ENCODE data around the gene SFMBT1. TPM values are rescaled to one million over a fixed set of nuclear protein-coding genes. Genes with fewer than 3 reads are reported as not detected.

Gene SFMBT1
- total RNA-seq, 2 donors from 2014 or later = 12.7 to 16.4 TPM

DNA sequence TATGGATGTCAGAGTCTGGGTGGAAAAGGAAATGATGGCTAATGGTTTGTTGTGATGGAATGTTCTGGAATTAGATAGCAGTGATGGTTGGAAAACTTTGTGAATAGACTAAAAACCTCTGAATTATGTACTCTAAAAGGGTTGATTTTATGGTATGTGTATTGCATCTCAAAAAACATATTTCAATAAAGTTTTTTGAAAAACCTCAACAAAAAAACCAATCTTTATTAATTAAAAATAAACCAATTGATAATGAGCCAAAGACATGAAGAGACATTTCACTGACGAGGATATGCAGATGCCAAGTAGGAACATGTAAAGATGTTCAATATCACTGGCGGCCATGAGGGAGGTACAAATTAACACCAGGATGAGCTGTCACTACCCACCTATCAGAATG lies 78.5 kb downstream of the SFMBT1 start:
- intact Hi-C loops (cut with DNase I) = no loop called here
- DNase-seq (no peak), ATAC-seq (no peak)

DNA sequence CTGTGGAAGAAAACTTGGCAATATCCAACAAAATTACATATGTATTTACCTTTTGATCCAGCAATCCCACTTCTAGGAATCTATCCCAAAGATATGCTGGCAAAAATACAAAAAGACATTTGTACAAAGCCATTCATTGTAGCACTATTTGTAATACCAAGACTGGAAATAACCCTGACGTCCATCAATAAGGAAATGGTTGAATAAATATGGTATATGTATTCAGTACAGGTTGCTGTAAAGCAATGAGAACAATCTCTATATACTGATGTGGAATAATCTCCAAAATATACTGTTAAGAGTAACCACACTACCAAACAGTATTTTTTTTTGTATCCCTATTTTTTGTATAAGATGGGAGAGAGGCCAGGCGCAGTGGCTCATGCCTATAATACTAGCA lies 83.7 kb downstream of the SFMBT1 start:
- ATAC-seq = no peak

DNA sequence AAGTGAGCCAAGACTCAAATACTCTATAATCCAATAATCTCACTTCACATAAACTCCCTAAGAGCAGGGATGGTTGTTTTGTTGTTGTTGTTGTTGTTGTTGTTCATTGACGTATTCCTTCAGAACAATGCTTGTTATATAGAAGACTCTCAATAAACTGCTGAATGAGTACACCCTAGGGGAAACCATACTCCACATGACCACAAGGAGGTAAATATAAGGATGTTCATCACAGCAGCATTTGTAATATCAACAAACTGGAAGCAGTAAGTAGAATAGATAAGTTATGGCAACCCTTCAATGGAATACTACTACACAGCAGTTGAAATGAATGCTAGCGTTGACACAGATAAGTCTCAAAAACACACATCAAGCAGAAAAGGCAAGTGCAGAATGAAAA lies 86.1 kb downstream of the SFMBT1 start:
- ATAC-seq = no peak
- intact Hi-C loops (cut with DNase I) = no loop called here
- no peak for DNase-seq

More for the DNA sequence above, 83.7 kb downstream of the SFMBT1 start:
- DNase-seq = no peak
- intact Hi-C loops (cut with DNase I) = no loop called here

DNA sequence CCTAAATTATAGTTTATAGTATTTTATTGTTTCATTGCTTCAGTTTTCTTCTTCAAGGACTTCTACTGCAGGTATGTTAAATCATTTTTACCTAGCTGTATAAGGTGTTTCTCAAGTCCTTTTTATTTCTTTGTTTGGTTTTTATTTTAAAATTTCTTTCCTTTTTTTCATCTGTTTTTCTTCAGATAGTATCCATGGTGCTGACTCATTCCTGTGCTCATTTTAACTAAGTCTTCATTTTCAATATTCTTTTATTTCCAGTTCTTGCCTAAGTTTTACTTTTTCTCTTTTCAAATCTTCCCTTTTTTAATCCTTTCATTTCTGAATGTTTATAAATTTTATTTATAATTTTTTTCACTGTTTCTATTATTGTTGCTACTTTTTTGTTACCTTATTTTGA lies 106.3 kb downstream of the SFMBT1 start:
- ATAC-seq = no peak
- intact Hi-C loops (cut with DNase I) = loop anchor here (10.0 kb wide), 2 partner anchors 135 to 195 kb away; no protein-coding TSS in a partner anchor
- no peak for DNase-seq

DNA sequence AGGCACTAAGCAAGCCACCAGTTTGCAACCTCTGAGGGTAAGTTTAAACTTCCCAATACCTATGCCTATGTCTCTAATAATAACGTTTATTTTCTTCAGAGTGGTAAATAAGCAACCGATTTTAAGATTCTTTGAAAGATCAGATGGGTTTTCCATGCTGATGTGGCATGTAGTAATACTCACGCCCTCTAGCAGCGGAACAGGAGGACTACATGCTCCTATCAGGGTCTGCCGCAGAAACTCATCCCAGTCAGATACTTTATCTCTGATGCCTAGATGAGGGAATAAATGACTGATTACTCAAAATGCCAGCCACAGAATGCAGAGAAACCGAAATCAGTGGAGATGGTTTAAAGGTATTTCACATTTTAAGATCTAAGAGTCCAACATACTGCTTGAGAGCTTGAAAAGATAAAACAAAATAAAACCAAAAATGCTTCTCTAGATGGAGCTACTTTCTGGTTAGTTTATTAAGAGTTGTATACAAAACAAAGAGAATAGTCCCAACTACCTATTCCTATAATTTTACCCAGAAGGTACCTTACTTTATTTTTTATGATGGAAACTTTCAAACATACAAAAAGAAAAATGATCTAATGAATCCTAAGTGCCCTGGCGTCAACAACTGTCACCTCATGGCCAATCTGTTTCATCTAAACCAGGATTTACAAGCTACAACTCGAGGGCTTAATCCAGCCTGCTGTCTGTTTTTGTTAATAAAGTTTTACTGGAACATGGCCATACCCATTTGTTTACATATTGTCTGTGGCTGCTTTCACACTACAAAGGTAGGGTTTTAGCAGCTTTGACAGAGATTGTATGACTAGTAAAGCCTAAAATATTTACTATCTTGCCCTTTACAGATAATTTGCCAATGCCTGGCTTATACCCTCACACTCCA lies 111.0 kb downstream of the SFMBT1 start:
- DNase-seq (peak; percentile 38), ATAC-seq (peak; percentile 76 to 85)
- intact Hi-C loops (cut with DNase I) = loop anchor here (10.0 kb wide), 2 partner anchors 140 to 190 kb away; no protein-coding TSS in a partner anchor

DNA sequence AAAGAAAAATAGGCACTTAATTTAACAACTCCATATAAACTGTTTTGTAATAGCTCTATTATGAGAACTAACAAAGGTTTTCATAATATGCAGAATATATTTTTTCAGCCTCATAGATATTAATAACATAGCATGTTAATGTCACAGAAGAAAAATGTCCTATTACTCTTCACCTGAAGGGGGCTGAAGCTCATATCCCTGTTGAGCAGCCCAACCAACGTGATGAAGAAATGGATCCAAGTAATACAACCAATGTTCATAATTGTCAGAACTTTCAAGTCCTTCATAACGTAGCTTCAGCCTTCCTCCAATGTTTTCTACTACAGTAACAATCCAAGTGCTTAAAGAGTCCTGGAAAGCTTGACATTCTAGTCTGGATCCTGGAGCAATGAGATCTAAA lies 114.0 kb downstream of the SFMBT1 start:
- ATAC-seq (no peak), DNase-seq (no peak)
- intact Hi-C loops (cut with DNase I) = loop anchor here (10.0 kb wide), 2 partner anchors 143 to 187 kb away; no protein-coding TSS in a partner anchor

DNA sequence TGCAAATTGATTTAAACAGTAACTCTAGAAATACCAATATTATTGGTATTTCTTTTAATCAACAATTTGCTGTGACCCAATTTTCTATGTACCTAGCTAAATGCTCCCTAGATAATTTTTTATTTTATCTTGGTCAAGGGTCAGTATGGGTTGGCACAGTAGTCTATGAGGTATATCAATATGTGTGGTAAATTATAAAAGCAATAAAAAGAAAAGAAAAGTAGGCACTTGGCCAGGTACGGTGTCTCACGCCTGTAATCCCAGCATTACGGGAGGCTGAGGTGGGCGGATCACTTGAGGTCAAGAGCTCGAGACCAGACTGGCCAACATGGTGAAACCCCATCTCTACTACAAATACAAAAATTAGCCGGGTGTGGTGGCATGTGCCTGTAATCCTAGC lies 114.5 kb downstream of the SFMBT1 start:
- DNase-seq (no peak), ATAC-seq (no peak)
- intact Hi-C loops (cut with DNase I) = loop anchor here (10.0 kb wide), 2 partner anchors 143 to 187 kb away; no protein-coding TSS in a partner anchor

DNA sequence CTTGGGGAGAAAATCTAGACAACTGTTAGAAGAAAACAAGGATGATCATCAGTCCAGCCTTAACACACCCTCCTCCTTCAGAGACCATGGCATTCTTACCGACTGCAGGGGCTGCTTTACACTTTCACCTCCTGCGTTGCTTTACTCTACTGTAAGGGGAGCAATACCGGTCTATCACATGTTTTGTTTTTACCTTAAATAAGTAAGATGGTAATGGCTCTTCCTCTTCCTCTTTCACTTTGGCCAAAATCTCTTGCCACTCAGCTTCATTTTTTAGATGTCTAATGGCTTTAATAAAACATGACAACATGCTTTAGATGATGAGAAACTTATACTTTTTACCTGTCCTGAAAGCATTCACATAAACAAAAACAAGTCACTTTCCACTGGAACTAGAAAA lies 115.1 kb downstream of the SFMBT1 start:
- DNase-seq (no peak), ATAC-seq (no peak)
- intact Hi-C loops (cut with DNase I) = loop anchor here (10.0 kb wide), 2 partner anchors 144 to 186 kb away; no protein-coding TSS in a partner anchor

DNA sequence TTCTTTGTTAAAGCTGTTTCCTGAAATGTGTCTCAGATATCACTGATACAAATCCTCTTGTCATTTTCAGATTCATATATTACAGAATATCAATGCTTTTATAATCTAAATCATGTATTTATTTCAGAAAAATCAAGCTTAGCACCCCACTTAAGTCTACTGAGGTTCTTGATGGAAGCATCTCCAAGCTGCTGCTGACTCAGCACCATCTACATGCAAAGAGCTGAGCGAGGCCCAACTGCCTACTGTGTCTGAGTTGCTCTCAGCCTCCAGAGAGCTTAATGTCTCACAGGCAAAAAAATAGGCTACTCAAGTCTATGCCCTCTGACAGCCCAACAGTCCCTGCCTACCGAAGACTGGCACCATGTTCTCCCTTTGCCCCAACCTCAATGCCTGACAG lies 119.3 kb downstream of the SFMBT1 start:
- ATAC-seq (no peak), DNase-seq (no peak)
- intact Hi-C loops (cut with DNase I) = no loop called here

DNA sequence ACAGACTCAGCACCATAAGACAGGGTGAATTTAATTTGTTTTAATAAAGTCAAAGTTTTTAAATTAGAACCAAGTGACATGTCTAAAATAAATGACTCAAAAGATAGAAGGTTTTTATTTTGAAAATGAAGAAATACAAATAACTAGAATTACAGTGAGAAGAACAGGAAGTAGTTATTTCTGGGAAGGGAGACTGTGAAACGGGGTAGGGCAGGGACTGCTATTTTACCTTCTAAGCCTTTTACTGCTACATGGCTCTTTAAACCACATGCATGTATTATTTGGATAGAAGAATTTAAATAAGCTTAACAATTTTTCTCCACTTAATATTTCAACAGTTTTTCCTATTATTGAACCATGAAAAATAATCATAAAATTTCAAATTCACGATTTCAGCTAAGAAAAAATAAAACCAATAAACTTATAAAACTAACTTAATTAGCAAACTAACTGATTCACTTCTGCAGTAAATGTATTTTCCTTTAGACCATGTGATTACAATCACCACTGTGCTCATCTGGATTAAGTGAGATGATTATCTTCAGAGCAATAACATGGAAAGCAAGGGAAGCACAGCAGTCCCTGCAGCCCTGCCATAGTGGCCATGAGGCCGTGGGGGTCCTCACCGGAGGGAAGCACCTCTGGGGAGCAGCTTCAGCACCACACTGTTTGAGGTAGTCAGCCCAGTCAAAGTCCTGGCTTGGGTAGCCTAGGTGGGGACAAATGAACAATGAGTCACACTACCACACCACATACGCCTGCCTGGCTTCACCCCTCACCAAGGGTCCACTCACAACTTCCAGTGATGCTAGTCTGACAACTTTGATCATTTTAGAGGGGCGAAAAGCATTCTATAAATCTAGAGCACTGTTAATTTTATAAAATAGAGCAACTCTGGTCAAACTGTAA lies 120.2 kb downstream of the SFMBT1 start:
- intact Hi-C loops (cut with DNase I) = no loop called here
- no peak for DNase-seq
- ATAC-seq = no peak

DNA sequence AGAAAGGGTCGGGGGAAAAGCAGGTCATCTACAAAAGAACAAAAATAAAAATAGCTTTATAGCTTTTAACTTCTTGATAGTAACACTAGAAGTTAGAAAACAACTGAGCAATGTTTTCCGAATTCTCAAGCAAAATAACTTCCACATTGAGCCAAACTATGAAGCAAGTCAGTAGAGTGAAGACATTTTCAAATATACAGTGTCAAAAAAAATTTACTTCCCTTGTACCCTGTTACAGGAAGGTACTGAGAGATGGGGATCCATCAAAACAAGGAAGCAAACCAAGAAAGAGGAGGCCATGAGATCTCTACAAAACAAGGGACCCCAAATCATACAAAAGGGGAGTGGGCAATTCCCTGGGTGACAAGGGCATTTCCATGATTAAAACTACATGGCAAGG lies 121.9 kb downstream of the SFMBT1 start:
- intact Hi-C loops (cut with DNase I) = no loop called here
- DNase-seq = no peak

DNA sequence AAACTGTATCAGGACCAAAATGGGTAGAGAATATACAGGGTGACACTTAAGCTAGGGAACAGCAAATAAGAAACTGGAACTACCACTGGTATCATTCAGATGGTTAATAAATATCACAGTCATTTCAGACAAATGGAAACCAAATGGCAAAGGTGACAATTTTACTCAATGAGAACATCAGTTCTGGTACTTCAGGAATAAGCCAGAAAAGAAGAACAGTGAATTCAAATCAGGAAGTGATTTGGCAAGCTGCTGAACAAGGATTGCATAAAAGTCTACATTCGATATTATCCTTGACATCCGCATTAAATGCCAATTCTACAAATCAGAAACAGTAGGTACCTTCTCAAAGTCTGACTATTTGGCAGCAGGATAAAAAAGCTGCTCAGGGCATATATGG lies 125.0 kb downstream of the SFMBT1 start:
- intact Hi-C loops (cut with DNase I) = no loop called here
- ATAC-seq (no peak), DNase-seq (no peak)

More for the DNA sequence above, 121.9 kb downstream of the SFMBT1 start:
- ATAC-seq = no peak

DNA sequence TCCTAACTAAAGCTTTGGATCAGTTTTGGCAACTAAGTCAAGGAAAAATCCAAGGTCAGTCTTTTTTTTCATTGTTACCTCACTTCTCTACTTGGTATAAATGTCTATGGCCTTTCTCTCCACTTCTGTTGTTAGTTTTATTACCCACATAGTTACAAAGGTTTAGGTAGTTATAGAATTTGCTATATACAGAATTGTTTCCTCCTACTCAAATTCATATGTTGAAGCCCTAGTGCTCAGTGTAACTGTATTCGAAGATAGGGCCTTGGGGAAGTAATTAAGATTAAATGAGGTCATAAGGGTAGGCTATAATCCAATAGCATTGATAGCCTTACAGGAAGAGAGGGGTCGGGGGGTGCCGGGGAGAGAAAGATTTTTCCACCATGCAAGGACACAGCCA lies 128.8 kb downstream of the SFMBT1 start:
- ATAC-seq = no peak
- DNase-seq = no peak
- intact Hi-C loops (cut with DNase I) = no loop called here

DNA sequence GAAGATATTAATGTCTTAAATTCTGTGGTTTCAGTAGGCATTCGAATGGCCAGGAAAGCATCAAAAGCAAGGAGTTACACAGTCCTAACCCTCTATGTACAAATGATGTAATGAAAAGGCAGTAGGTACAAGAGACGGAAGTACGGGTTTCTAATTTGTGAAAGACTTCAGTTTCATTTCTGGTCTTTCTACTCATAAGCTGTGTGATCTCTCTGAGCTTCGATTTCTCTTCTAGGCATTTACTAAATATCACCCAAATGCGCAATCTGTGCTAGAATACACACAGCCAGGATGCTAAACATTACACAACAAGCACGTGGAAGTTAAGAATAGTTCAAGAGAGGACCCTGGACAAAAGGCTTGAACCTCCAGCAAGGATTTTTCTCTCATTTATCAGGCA lies 130.6 kb downstream of the SFMBT1 start:
- intact Hi-C loops (cut with DNase I) = no loop called here
- ATAC-seq (no peak), DNase-seq (no peak)

DNA sequence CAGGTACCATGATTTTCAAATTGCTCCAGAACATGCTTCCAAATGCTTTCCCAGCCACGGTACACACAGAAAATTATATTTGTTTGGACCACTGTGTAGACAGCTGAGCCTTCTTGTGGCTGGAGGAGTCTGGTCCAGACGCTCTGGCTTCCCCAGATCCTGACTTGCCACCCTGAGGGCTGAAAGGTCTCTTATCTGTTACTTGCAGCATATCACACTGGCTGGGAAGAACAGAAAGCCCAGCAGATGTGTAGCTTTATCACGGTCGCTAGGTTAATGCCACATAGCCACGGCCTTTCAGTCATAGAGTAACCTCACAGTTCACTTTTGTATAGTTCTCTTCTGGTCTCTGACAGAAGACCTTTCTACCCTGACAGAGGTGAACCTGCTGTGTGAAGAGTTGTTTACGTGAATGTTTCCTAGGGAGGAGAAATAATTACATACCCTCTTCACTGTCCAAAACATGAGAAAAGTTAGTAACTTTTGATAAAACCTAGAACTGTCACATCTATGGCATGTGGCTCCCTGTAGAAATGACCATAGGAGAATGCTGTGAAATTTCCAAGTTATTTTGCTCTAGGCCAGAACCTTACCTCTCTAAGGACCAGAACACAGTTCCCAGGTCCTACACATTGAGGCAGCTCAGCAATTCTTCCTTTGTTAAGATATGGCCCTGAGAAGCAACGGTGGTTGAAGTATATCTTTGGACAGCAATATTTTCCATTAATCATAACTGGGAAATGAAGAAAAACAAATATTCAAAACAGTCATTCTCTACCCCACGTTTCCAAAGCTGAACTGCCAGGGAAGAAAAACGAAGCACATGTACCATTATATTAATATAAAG lies 132.8 kb downstream of the SFMBT1 start:
- no peak for ATAC-seq
- intact Hi-C loops (cut with DNase I) = no loop called here
- no peak for DNase-seq

DNA sequence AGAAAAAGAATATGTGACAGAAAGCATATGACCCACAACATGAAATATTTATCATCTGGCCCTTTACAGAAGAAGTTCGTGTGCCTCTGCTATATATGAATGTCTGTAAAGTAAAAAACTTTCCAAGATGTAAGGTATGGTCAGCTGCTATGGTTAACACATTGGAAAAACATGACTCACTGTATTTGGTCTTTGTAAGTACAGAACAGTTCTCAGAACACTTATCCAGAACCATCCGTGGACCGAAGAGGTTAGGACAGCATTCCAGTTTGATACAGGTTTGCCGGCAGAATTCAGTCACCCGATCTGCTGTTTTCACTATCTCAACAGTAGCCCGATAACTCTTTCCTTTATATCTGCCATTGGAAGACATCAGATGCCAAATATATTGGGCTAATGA lies 135.1 kb downstream of the SFMBT1 start:
- intact Hi-C loops (cut with DNase I) = no loop called here
- ATAC-seq = no peak

DNA sequence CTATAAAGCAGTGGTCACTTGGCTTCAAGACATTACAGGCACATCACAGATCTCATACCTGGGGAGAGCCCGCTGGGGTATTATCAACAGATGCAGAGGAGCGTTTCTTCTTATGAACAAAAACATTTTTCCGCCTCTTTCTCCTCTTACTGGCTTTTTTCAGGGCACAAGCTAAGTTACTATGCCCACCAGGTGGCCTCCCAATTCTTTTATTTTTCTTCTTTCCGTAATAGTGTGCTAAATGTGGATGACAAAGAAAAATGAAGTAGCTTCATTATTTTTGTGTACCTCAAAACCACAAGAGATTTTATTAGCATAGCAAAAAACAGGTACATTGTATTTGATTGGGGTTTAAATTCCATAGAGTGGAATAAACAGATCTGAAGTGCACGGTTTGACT lies 138.4 kb downstream of the SFMBT1 start:
- intact Hi-C loops (cut with DNase I) = loop anchor here in 1 of 2 donors (10.0 kb wide), 1 partner anchor 153 kb away; no protein-coding TSS in a partner anchor
- DNase-seq (no peak), ATAC-seq (no peak)

More for the DNA sequence above, 135.1 kb downstream of the SFMBT1 start:
- no peak for DNase-seq

DNA sequence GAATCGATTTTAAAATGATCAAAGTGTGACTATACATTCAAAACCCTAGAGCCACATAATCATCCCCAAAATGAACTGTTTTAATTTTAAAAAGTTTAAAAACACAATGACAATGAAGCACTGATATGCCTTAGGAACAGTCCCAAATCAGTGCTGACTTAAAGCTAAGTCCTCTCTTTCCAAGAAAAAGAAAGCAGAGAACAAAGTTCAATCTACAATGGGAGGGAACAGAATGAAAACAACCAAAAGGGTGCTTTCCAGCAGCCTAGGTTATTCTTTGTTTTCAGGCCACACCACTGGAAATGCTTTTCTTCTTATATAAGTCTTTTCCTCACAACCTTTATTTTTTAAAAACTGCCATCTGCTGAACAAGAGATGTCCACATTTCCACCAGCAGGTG lies 141.3 kb downstream of the SFMBT1 start:
- intact Hi-C loops (cut with DNase I) = loop anchor here in 1 of 2 donors (10.0 kb wide), 1 partner anchor 150 kb away; no protein-coding TSS in a partner anchor
- ATAC-seq (no peak), DNase-seq (no peak)

DNA sequence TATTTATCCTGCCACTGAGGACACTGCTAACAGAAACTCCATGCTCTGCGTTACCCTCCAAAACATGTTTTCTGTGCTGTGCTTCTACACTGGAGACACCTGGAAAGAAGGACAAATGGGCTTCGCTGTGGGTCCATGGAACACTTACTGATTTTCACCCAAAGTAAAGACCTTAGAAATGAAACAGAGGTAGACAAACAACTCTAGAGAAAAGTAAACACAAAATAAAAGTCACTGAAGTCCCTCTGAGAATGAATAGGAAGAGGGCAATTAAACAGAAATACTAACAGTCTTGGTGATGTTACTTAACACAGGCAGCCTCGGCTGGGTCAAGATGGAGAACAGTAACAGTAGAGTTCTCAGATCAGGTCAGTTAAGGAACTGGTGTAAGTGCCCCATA lies 141.9 kb downstream of the SFMBT1 start:
- intact Hi-C loops (cut with DNase I) = loop anchor here in 1 of 2 donors (10.0 kb wide), 1 partner anchor 149 kb away; no protein-coding TSS in a partner anchor

More for the DNA sequence above, 141.9 kb downstream of the SFMBT1 start:
- ATAC-seq = no peak
- DNase-seq = no peak
